OCI-LY3 (cell line): ENCODE results near the gene PLGRKT.

ENCODE experiments used
- CTCF ChIP-seq: fragments of 200-600, 300-600 bp; sonication (generic); IDR thresholded peaks from 2 replicates; pipeline ENCODE4 v1.5.1; 2014; ENCODE audit warnings: antibody characterized with exemption, low read length, low read depth
- EZH2phosphoT487 ChIP-seq: fragments of 200-600 bp; shearing (Covaris generic); IDR thresholded peaks from 2 replicates; pipeline ENCODE4 v1.6.1; 2018; ENCODE audit warnings: antibody characterized with exemption, mixed run types, low read depth

GRCh38 chr9:5447337-5447736 is 9.6 kb upstream of the PLGRKT start:
- no peak for TF ChIP-seq CTCF
- TF ChIP-seq EZH2phosphoT487 = no peak
